OCI-LY1 (cell line): Measurements from ENCODE around the gene NMRK2.

Source experiments
- H2AFZ ChIP-seq: fragments of 200-600 bp; sonication (generic), shearing (Covaris generic); 2 replicates; pipeline ENCODE4 v1.6.0; 2014; ENCODE audit warnings: antibody characterized with exemption, mild to moderate bottlenecking, low read length
- H3F3A ChIP-seq: fragments of 200-600 bp; sonication (generic), shearing (Covaris generic); 2 replicates; pipeline ENCODE4 v1.6.0; 2014; ENCODE audit warnings: mild to moderate bottlenecking, antibody characterized with exemption, low read length, moderate library complexity; ENCODE audit not compliant: insufficient read depth
- H3K27ac ChIP-seq: fragments of 200-600 bp; sonication (generic); 2 replicates; pipeline ENCODE4 v1.5.1; 2014; ENCODE audit warnings: low read length, mixed run types, mild to moderate bottlenecking, low read depth; ENCODE audit not compliant: poor library complexity, severe bottlenecking
- H3K27me3 ChIP-seq: fragments of 200-600 bp; sonication (generic); 2 replicates; pipeline ENCODE4 v1.6.0; 2014; ENCODE audit warnings: antibody characterized with exemption, mild to moderate bottlenecking, low read length, moderate library complexity; ENCODE audit not compliant: insufficient read depth
- H3K36me3 ChIP-seq: fragments of 200-600 bp; sonication (generic); 2 replicates; pipeline ENCODE4 v1.6.1; 2014; ENCODE audit warnings: mild to moderate bottlenecking, antibody characterized with exemption, low read length, moderate library complexity, mixed read lengths; ENCODE audit not compliant: insufficient read depth
- H3K4me1 ChIP-seq: fragments of 200-600 bp; sonication (generic); 2 replicates; pipeline ENCODE4 v1.5.1; 2014; ENCODE audit warnings: mild to moderate bottlenecking, low read length, moderate library complexity; ENCODE audit not compliant: insufficient read depth, severe bottlenecking
- H3K4me2 ChIP-seq: fragments of 200-600 bp; sonication (generic), shearing (Covaris generic); 2 replicates; pipeline ENCODE4 v1.6.1; 2014; ENCODE audit warnings: low read length
- H3K4me3 ChIP-seq: fragments of 200-600 bp; sonication (generic); 2 replicates; pipeline ENCODE4 v1.5.1; 2014; ENCODE audit warnings: low read length, low read depth, mild to moderate bottlenecking, mixed read lengths; ENCODE audit not compliant: poor library complexity, severe bottlenecking
- H3K79me2 ChIP-seq: fragments of 200-600 bp; shearing (Covaris generic); 2 replicates; pipeline ENCODE4 v1.6.1; 2016; ENCODE audit warnings: mixed run types, low read length, mixed read lengths; ENCODE audit not compliant: insufficient read depth
- H3K9ac ChIP-seq: fragments of 200-600 bp; sonication (generic), shearing (Covaris generic); 2 replicates; pipeline ENCODE4 v1.6.1; 2014; ENCODE audit warnings: mild to moderate bottlenecking, low read length, mixed read lengths
- H3K9me2 ChIP-seq: fragments of 200-600 bp; sonication (generic), shearing (Covaris generic); 2 replicates; pipeline ENCODE4 v1.6.1; 2014; ENCODE audit warnings: low read depth, mild to moderate bottlenecking, low read length, mixed read lengths
- H3K9me3 ChIP-seq: fragments of 200-600 bp; shearing (Covaris generic); 2 replicates; pipeline ENCODE4 v1.6.1; 2014; ENCODE audit warnings: low read length, mixed read lengths
- H4K20me1 ChIP-seq: fragments of 200-600 bp; sonication (generic), shearing (Covaris generic); 2 replicates; pipeline ENCODE4 v1.6.0; 2016; ENCODE audit warnings: mild to moderate bottlenecking, low read length; ENCODE audit not compliant: insufficient read depth
- CTCF ChIP-seq: fragments of 200-600 bp; sonication (generic), shearing (Covaris generic); IDR thresholded peaks from 2 replicates; pipeline ENCODE4 v1.5.1; 2017; ENCODE audit warnings: mild to moderate bottlenecking, antibody characterized with exemption, low read length, moderate library complexity, mixed read lengths
- EZH2 ChIP-seq: fragments of 200-600 bp; sonication (generic), shearing (Covaris generic); IDR thresholded peaks from 2 replicates; pipeline ENCODE4 v1.8.0; 2017; ENCODE audit warnings: borderline replicate concordance, mixed run types, mild to moderate bottlenecking, antibody characterized with exemption, low read length, moderate library complexity, mixed read lengths

The NMRK2 gene

GRCh38 chr19:3914199-3914598 is 18.7 kb upstream of the NMRK2 start:
- H4K20me1 ChIP-seq: no peaks in the 10 kb centered on the region
- H3K9me2 ChIP-seq: no peaks in the 10 kb centered on the region
- H3K27me3 ChIP-seq: no peaks in the 10 kb centered on the region; the same call in 1 of the 2 replicates
- H3K4me1 ChIP-seq: no peaks in the 10 kb centered on the region
- no peak overlapping the region for H3K4me2 ChIP-seq
- TF ChIP-seq EZH2 (no peak), CTCF (no peak)
- no peaks in the 10 kb centered on the region for H3K9me3 ChIP-seq
- no peaks in the 10 kb centered on the region for H3K36me3 ChIP-seq
- no peaks in the 10 kb centered on the region for H3F3A ChIP-seq
- H3K79me2 ChIP-seq: no peaks in the 10 kb centered on the region
- no peak overlapping the region for H3K27ac ChIP-seq
- H3K9ac ChIP-seq: no peak overlapping the region
- H3K4me3 ChIP-seq: no peak overlapping the region
- H2AFZ ChIP-seq: no peak overlapping the region

GRCh38 chr19:3916033-3916432 is 16.8 kb upstream of the NMRK2 start:
- H3K9ac ChIP-seq: no peak overlapping the region
- H3K79me2 ChIP-seq: no peaks in the 10 kb centered on the region
- no peaks in the 10 kb centered on the region for H3K9me3 ChIP-seq
- H3K4me3 ChIP-seq: no peak overlapping the region
- H4K20me1 ChIP-seq: no peaks in the 10 kb centered on the region
- H3K4me1 ChIP-seq: no peaks in the 10 kb centered on the region
- H3K36me3 ChIP-seq: no peaks in the 10 kb centered on the region; the same call in 1 of the 2 replicates
- no peak overlapping the region for H2AFZ ChIP-seq
- TF ChIP-seq CTCF (no peak), EZH2 (no peak)
- H3F3A ChIP-seq: no peaks in the 10 kb centered on the region
- H3K27ac ChIP-seq: no peak overlapping the region
- H3K27me3 ChIP-seq: no peaks in the 10 kb centered on the region; the same call in 1 of the 2 replicates
- H3K4me2 ChIP-seq: no peak overlapping the region
- H3K9me2 ChIP-seq: no peaks in the 10 kb centered on the region

GRCh38 chr19:3919793-3920192 is 13.1 kb upstream of the NMRK2 start:
- no peak overlapping the region for H3K9ac ChIP-seq
- H3K9me3 ChIP-seq: 0 out of 2 replicates have a peak, but pooled peaks cover 3% of the 10 kb centered on the region
- H3K4me2 ChIP-seq: no peak overlapping the region
- no peaks in the 10 kb centered on the region for H4K20me1 ChIP-seq
- H3K27ac ChIP-seq: no peak overlapping the region
- no peak overlapping the region for H2AFZ ChIP-seq
- H3K9me2 ChIP-seq: no peaks in the 10 kb centered on the region
- no peaks in the 10 kb centered on the region; the same call in 1 of the 2 replicates for H3K27me3 ChIP-seq
- H3K4me3 ChIP-seq: no peak overlapping the region
- TF ChIP-seq EZH2 (no peak), CTCF (no peak)
- no peaks in the 10 kb centered on the region; the same call in 1 of the 2 replicates for H3K36me3 ChIP-seq
- H3F3A ChIP-seq: no peaks in the 10 kb centered on the region
- H3K4me1 ChIP-seq: no peaks in the 10 kb centered on the region
- no peaks in the 10 kb centered on the region for H3K79me2 ChIP-seq
